Activated CD8-positive, alpha-beta T cell treated with anti-CD3 and anti-CD28 coated beads for 36 hours (primary cell): ENCODE measurements around the gene THADA. TPM values are rescaled to one million over a fixed set of nuclear protein-coding genes. Genes with fewer than 3 reads are reported as not detected.

Experiments
- ATAC-seq: fragments of 200-7000 bp; cut with Tn5 transposase; one replicate; pipeline ENCODE4 v1.10.0; 2021; ENCODE audit warnings: mild to moderate bottlenecking, moderate library complexity
- CTCF ChIA-PET: fragments of 350-600 bp; sonication (Branson Sonifier 250); formaldehyde crosslinking; loops from one replicate; lab custom pipeline; 2021; ENCODE audit warnings: antibody characterized with exemption; lab: Charles Lee
- POLR2A ChIA-PET: fragments of 350-600 bp; sonication (Branson Sonifier 250); formaldehyde crosslinking; loops from one replicate; lab custom pipeline; 2021; ENCODE audit warnings: antibody characterized with exemption; lab: Charles Lee
- DNase-seq: peaks from one replicate; pipeline ENCODE4 v3.0.0-alpha.2; 2020
- H3K27ac Mint-ChIP-seq: one replicate; pipeline ENCODE4 v1.8.0; 2021; ENCODE audit warnings: mild to moderate bottlenecking, mixed read lengths
- H3K27me3 Mint-ChIP-seq: one replicate; pipeline ENCODE4 v1.8.0; 2021; ENCODE audit warnings: mixed read lengths
- H3K36me3 Mint-ChIP-seq: one replicate; pipeline ENCODE4 v1.8.0; 2021; ENCODE audit warnings: low read depth, mixed read lengths
- H3K4me1 Mint-ChIP-seq: one replicate; pipeline ENCODE4 v1.8.0; 2021; ENCODE audit warnings: low read depth, mixed read lengths
- H3K4me3 Mint-ChIP-seq: one replicate; pipeline ENCODE4 v1.8.0; 2021; ENCODE audit warnings: mild to moderate bottlenecking, moderate library complexity, mixed read lengths
- H3K9me3 Mint-ChIP-seq: one replicate; pipeline ENCODE4 v1.8.0; 2021; ENCODE audit warnings: mixed read lengths
- CTCF ChIP-seq: fragments of 200-600 bp; IDR thresholded peaks from one replicate; pipeline ENCODE4 v1.8.0; 2022; ENCODE audit warnings: antibody characterized with exemption, mild to moderate bottlenecking
- intact Hi-C: fragments of 100-400 bp; cut with micrococcal nuclease; formaldehyde crosslinking; loops from one replicate; pipeline ENCODE4 v1.10.0; 2022
- total RNA-seq, 2 experiments: library from RNA; stranded (reverse); gene quantifications; one replicate each; pipeline ENCODE4 v1.2.3, GENCODE V29; 2021

Gene THADA
- total RNA-seq, 2 experiments from 2014 or later: 31.3 to 31.6 TPM

- no peak for ATAC-seq
- intact Hi-C loops: loop anchor here (2.0 kb wide), 1 partner anchor 57 kb away; no protein-coding TSS in a partner anchor
These were observed 401.5 kb downstream of the THADA start for GRCh38 chr2:43194121-43194869.

DNA sequence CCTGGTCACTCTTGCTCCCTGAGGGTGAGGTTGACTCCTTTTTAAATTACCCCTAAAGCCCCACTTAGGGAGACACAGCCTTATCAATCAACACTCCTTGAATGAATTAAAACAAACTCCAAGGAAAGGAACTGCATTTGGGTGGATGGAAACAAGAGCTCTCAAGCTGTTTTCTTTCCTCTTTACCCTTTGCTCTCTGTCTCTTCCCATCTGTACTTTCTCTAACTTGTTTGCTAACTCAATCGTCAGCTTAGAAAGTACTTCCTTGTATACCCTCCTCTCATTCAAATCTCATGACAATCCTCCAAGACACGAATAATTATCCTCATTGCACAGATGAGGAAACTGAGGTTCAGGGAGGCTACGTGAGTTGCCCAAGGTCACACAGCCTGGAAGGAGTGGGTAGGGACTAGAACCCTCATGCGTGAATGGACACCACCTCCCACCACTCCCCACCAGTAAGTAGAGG, 402.2 kb downstream of the THADA start:
- H3K27me3 Mint-ChIP-seq: no peaks in the 10 kb centered on the region
- ChIA-PET POLR2A (interaction anchor here (0.7 to 3.0 kb wide), 6 partner anchors 19 to 35 kb away, joined by 3 to 18 read pairs (median 5); no protein-coding TSS in a partner anchor), CTCF (interaction anchor here (0.9 to 3.3 kb wide), 9 partner anchors 23 to 66 kb away, joined by 4 to 14 read pairs (median 6); no protein-coding TSS in a partner anchor)
- H3K9me3 Mint-ChIP-seq: no peaks in the 10 kb centered on the region
- intact Hi-C loops: loop anchor here (2.0 kb wide), 2 partner anchors 19 to 57 kb away; no protein-coding TSS in a partner anchor
- H3K27ac Mint-ChIP-seq: peak overlapping the region; percentile 87
- peak overlapping the region; percentile 67 for H3K4me3 Mint-ChIP-seq
- H3K36me3 Mint-ChIP-seq: no peaks in the 10 kb centered on the region
- TF ChIP-seq CTCF: no peak
- DNase-seq (no peak), ATAC-seq (no peak)
- H3K4me1 Mint-ChIP-seq: peaks cover 57% of the 10 kb centered on the region

More at GRCh38 chr2:43194121-43194869, 401.5 kb downstream of the THADA start:
- CTCF ChIA-PET: interaction anchor here (0.5 to 3.3 kb wide), 12 partner anchors 22 to 109 kb away, joined by 3 to 14 read pairs (median 4); no protein-coding TSS in a partner anchor
- Mint-ChIP-seq H3K9me3 (no peaks in the 10 kb centered on the region), H3K27me3 (no peaks in the 10 kb centered on the region), H3K4me3 (peak overlapping the region; percentile 67), H3K4me1 (peaks cover 56% of the 10 kb centered on the region), H3K36me3 (no peaks in the 10 kb centered on the region), H3K27ac (peak overlapping the region; percentile 87)
- DNase-seq: no peak
- POLR2A ChIA-PET: interaction anchor here (0.6 to 4.1 kb wide), 14 partner anchors 14 to 985 kb away, joined by 3 to 24 read pairs (median 4); partner anchors contain the start of gene ZFP36L2
- TF ChIP-seq CTCF: no peak

- Mint-ChIP-seq H3K27ac (peak overlapping the region; percentile 87), H3K27me3 (no peaks in the 10 kb centered on the region), H3K4me1 (peaks cover 59% of the 10 kb centered on the region), H3K36me3 (no peaks in the 10 kb centered on the region), H3K9me3 (no peaks in the 10 kb centered on the region), H3K4me3 (peak overlapping the region; percentile 67)
- intact Hi-C loops: loop anchor here (2.0 kb wide), 1 partner anchor 18 kb away; no protein-coding TSS in a partner anchor
- ChIA-PET CTCF (interaction anchor here (0.6 to 3.3 kb wide), 25 partner anchors 9 to 76 kb away, joined by 3 to 19 read pairs (median 4); no protein-coding TSS in a partner anchor), POLR2A (interaction anchor here (0.7 to 3.0 kb wide), 9 partner anchors 13 to 36 kb away, joined by 3 to 18 read pairs (median 5); no protein-coding TSS in a partner anchor)
- ATAC-seq: no peak
- no peak for TF ChIP-seq CTCF
- peak; percentile 46 for DNase-seq
These were observed 402.8 kb downstream of the THADA start for GRCh38 chr2:43192744-43193651.

- intact Hi-C loops: loop anchor here (2.0 kb wide), 1 partner anchor 17 kb away; no protein-coding TSS in a partner anchor
- no peaks in the 10 kb centered on the region for H3K9me3 Mint-ChIP-seq
- DNase-seq (peak; percentile 68), ATAC-seq (no peak)
- H3K36me3 Mint-ChIP-seq: no peaks in the 10 kb centered on the region
- no peak overlapping the region for H3K4me3 Mint-ChIP-seq
- peaks cover 62% of the 10 kb centered on the region for H3K4me1 Mint-ChIP-seq
- peak overlapping the region; percentile 64 for H3K27ac Mint-ChIP-seq
- CTCF ChIA-PET: interaction anchor here (0.6 to 3.3 kb wide), 18 partner anchors 10 to 75 kb away, joined by 3 to 19 read pairs (median 5); no protein-coding TSS in a partner anchor
- POLR2A ChIA-PET: interaction anchor here (0.6 to 2.2 kb wide), 6 partner anchors 12 to 1000 kb away, joined by 3 to 12 read pairs (median 4); no protein-coding TSS in a partner anchor
- peak; percentile 51 for TF ChIP-seq CTCF
- H3K27me3 Mint-ChIP-seq: no peaks in the 10 kb centered on the region
These were observed 403.8 kb downstream of the THADA start for GRCh38 chr2:43191947-43192516.
